Fibroblast of skin of back (primary cell): ENCODE data around the gene IL12A.
A peak's percentile ranks its signal among the peaks of the same experiment; 100 is the strongest.

ENCODE experiments used
- DNase-seq: peaks from one replicate; pipeline ENCODE4 v3.0.0-alpha.2; 2013

IL12A gene

DNA sequence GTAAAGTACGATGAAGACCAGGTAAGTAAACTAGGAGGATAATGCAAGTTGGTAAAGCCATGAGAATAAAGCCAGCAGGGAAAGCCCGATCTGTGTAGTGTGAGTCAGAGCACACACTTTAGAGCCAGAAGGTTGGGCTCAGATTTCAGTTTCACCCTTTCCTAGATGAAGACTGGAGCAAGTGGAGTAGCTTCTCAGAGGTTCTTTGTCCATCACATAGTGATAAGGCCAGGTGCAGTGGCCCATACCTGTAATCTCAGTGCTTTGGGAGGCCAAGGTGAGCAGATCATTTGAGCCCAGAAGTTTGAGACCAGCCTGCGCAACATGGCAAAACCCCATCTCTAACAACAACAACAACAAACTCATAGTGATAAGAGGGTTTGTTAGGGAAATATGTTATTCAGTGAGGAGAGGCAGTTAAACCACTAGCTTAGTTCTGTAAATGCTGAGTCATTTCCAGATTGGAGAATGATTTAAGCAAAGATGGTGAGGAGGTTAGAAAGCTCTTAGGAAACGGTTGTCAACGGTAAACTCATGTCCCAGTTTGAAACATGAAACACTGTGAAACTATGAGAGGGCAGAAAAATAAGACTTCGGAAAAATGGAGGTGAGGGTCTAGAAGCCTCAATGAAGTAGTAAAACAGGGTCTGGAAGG lies 39.0 kb downstream of the IL12A start:
- peak; percentile 44 for DNase-seq

DNA sequence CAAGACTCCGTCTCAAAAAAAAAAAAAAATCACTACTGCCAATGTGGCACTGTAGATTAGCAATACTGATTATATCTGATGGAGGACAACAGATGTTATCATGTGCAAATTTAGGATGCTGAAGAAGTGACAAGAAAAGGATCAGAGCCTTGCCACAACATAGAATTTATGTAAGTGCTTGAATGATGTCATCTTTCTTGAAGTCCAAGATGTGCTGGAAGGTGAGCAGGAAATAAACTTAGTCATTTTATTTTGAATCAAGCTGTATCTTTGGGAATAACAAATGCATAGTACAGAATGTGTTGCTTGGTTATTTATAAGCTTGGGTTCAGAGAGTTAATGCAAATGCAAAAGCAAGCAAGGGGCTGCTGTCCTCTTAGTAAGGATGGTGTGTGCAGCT lies 47.1 kb downstream of the IL12A start:
- DNase-seq = no peak

- DNase-seq = no peak
Measured at GRCh38 chr3:160038862-160039562, 50.4 kb downstream of the IL12A start.

DNA sequence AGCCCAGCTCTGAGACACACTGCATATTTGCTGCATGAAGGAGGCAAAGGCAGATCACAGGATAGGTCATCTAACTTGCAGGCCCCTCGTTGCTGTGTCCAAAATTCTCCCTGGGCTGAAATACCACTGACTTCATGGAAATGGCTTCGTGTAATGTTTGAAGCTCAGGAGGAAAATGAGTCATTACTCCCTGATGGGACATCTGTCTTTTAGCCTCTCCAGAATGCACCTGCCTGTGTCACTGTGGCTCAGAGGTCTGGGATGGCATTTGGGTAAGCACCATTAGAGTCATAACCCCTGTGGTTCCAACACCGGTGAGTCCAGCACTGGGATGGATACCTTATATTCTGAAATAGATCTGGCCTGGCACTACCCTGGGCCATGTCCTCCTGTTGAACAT lies 51.5 kb downstream of the IL12A start:
- no peak for DNase-seq

DNA sequence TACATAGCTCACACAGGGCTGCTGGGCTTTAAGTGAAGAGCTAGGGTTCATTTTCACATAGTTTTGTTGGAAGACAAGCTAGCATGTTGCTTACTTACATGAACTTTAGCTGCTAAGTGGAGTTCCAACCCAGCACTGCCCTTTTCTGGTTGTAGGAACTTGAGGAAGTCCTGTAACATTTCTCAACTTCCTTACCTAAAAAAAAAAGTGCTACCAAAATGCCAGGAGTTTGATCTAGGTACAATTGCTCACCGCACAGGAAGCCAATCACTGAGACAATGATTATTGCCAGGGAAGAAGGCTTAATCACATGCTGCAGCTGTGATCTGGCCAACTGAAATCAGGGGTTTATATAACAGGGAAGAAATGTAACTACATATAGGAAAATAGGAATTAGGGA lies 52.8 kb downstream of the IL12A start:
- no peak for DNase-seq

- DNase-seq = peak; percentile 58
Measured at GRCh38 chr3:160044121-160044520, 55.5 kb downstream of the IL12A start.
